Measurements from ENCODE around the gene STPG3.

DNA sequence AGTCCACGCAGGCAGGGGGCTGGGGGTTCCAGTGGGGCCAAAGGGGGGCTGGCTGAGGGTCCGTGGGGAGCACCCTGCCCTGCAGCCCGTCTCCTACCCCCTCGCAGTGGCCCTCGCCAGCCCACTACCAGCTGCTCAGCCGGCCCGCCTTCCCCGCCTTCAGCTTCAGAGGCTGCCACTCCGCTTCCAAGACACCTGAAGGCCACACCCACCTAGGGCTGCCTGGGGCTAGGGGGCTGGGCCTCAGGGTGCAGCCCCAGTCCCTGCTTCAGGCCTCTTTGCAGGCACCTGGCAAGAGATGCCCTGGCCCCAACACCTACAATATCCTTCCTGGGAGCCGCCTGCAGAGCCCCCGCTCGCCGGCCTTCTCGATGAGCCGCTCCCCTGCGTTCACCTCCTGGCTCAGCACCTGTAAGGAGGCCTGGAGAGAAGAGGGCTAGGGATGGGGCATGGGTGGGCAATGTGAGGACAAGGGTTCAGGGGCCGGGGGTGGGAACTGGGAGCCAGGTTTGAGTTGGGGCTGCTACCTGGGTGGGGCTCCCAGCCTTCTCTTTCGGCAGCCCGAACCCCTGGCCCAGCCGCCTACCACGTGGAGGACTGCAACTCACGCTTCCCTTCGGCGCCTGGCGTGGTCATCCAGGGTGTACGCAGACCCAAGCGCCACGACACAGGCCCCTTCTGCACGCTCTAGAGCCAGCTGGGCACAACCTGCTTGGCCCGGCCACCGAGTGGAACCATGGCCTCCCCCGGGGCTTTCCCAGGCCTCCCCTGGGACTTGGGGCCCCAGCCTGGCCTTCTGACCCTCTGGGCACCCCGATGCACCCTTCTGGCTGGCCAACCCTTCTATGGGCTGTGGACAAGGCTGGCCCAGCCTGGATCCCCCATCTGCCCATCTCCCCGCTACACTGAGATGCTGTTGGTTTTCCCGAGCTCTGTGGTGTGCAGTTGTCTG lies 1.7 kb downstream of the STPG3 start:
- TF ChIP-seq GATA2 (IDR thresholded peaks at IDR 0.05; ENCODE audit: low read depth, low read length) = no peak
- no peak for TF ChIP-seq GATA3 (IDR thresholded peaks at IDR 0.05; ENCODE audit: low read depth, low read length)
